ENCODE measurements around the gene CCNJL. TPM values are rescaled to one million over a fixed set of nuclear protein-coding genes. Genes with fewer than 3 reads are reported as not detected.
"Not testable (repeated sequence)": the region's sequence is repeated elsewhere in the genome, so short reads cannot be mapped to it uniquely, and the experiment has no call there.

The CCNJL gene
- total RNA-seq, 2 donors from 2014 or later: not detected

DNA sequence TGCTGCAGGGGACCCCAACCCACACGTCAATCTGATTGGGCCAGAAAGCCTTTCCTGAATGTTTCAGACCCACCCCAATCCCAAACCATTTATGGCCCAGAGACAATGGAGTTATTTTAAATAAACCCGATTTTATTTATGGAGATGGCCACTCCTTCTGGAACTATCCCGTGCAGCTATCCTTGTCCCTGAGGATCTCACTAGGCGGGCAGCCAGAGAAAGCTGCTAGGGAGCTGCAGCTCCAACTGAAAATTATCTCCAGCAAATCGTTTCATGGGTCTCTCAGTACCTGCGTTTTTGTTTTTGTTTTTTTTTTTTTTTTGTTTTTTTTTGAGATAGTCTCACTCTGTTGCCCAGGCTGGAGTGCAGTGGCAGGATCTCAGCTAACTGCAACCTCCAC, 35.1 kb upstream of the CCNJL start:
- Mint-ChIP-seq H3K4me3 (no peak overlapping the region), H3K4me1 (no peaks in the 10 kb centered on the region), H3K9me3 (no peaks in the 10 kb centered on the region), H3K36me3 (ENCODE audit: low read depth) (no peaks in the 10 kb centered on the region), H3K27ac (no peak overlapping the region), H3K27me3 (no peaks in the 10 kb centered on the region)
- no peak for ATAC-seq (replicated peaks)

DNA sequence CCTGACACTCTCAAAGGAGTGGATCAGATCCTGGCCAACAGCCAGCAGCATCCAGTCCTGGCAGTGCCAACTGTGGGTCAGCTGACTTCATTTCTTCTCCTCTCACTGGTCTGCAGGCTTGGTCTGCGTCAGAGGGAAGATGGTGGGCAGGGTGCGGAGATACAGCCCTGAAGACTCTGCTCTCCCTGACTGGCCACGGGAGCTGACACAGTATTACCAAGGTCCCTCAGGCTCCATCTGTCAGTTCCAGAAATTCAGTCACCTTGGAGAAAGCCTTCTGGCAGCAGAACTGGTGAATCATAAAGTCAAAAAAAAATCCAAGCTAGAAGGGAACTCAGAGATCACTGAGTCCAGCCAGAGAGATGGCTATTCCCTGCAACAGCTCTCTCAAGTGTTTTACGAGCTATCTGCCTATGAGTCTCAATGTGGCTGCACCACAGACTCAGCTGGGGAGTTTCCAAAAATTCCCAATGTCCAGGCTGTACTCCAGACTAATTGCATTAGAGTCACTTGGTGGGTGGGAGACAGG, 30.1 kb upstream of the CCNJL start:
- H3K36me3 Mint-ChIP-seq (ENCODE audit: low read depth): no peaks in the 10 kb centered on the region
- H3K9me3 Mint-ChIP-seq: no peaks in the 10 kb centered on the region
- H3K4me1 Mint-ChIP-seq: no peaks in the 10 kb centered on the region
- no peak overlapping the region for H3K4me3 Mint-ChIP-seq
- ATAC-seq (replicated peaks): no peak
- H3K27me3 Mint-ChIP-seq: no peaks in the 10 kb centered on the region
- no peak overlapping the region for H3K27ac Mint-ChIP-seq

DNA sequence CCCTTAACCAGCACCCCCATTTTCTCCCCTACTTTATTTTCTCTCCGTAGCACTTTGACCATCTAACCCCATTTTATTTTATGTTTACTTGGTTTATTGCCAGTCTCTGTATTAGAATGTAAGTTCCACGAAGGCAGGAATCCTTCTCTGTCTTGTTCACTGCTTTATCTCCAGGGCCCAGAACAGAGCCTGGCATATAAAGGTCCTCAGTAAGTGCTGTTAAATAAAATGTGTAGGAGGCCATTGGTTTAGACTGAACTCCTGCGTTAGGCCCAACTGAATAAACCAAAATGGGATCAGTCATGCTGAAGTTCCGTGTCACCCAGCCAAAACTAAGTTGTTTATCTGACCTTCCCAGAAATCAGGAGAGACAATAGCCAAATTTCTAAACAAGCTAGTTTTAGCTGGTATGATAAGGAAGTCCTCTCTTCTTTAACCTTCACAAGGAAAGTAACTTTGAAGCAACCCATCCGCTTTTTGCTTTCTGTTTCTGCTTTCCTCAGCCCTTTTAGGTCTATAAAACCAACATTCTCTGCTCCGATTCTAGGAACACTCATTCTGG, 29.0 kb upstream of the CCNJL start:
- Mint-ChIP-seq H3K27ac (no peak overlapping the region), H3K4me3 (no peak overlapping the region), H3K36me3 (ENCODE audit: low read depth) (no peaks in the 10 kb centered on the region), H3K4me1 (no peaks in the 10 kb centered on the region), H3K27me3 (no peaks in the 10 kb centered on the region), H3K9me3 (no peaks in the 10 kb centered on the region)
- ATAC-seq (replicated peaks): no peak

DNA sequence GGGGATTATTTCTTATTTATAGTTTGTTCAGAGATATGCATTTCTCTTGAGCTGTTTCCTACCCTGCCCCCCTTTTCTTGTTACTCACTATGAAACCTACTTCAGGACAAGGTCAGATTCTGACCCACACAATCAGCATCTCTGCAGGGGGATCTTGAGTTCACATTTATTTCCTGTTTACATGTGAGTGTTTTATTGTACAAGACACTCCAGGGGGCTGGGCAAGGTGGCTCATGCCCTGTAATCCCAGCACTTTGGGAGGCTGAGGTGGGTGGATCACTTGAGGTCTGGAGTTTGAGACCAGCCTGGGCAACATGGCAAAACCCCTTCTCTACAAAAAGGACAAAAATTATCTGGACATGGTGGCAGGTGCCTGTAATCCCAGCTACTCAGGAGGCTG, 28.1 kb upstream of the CCNJL start:
- H3K36me3 Mint-ChIP-seq (ENCODE audit: low read depth); ATAC-seq (replicated peaks); H3K4me3 Mint-ChIP-seq; H3K9me3 Mint-ChIP-seq; H3K27me3 Mint-ChIP-seq; H3K27ac Mint-ChIP-seq; H3K4me1 Mint-ChIP-seq: not testable (repeated sequence)

DNA sequence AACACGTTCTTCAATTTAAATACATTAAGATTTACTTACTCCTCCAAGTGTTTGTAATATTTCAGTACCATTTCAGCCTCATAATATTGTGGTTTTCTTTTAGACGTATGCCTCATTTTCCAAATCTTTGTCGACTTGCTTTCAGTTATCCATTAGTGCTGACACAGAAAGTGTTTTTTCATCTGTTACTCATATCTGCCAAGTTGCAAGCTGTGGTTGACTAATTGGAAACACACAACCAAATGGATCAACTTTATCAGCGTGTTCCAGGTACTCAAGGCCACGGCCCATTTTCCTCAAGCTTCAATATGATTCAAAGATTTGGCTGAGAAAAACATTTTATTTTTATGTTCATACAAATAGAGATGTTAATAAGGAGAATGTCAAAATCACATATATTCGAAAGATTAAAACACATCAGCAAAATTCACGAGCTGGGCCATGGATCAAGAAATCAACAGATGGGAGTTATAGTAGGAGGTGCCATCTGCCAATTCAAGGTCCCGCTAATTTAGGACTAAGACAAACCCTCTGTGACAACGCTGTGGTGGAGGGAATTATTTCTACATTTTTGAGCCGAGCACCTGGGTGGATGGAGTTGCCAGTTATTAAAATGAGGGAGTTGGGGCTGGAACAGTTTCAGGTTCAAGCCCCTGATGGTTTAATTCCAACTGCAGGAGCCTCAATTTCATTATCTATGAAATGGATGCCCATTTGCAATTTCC, 27.2 kb upstream of the CCNJL start:
- no peak overlapping the region for H3K27ac Mint-ChIP-seq
- H3K36me3 Mint-ChIP-seq (ENCODE audit: low read depth): no peaks in the 10 kb centered on the region
- H3K27me3 Mint-ChIP-seq: peaks cover 5% of the 10 kb centered on the region
- peak; percentile 78 for ATAC-seq (replicated peaks)
- H3K9me3 Mint-ChIP-seq: no peaks in the 10 kb centered on the region
- no peaks in the 10 kb centered on the region for H3K4me1 Mint-ChIP-seq
- H3K4me3 Mint-ChIP-seq: no peak overlapping the region

DNA sequence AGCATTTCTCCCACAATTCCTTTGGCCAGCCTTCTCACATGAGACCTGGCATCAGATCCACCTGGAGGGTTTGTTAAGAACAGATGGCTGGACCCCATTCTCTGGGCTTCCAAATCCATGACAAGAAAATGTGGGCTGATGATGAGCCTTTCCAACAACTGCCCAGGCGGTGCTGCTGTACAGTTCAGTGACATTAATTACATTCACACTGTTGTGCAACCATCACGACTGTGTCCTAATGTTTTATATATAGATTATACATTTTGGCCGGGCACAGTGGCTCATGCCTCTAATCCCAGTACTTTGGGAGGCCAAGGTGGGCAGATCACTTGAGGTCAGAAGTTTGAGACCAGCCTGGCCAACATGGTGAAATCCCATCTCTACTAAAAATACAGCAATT, 22.4 kb upstream of the CCNJL start:
- H3K4me1 Mint-ChIP-seq; H3K36me3 Mint-ChIP-seq (ENCODE audit: low read depth); ATAC-seq (replicated peaks); H3K27ac Mint-ChIP-seq; H3K4me3 Mint-ChIP-seq; H3K9me3 Mint-ChIP-seq: not testable (repeated sequence)
- peaks cover 14% of the 10 kb centered on the region for H3K27me3 Mint-ChIP-seq

DNA sequence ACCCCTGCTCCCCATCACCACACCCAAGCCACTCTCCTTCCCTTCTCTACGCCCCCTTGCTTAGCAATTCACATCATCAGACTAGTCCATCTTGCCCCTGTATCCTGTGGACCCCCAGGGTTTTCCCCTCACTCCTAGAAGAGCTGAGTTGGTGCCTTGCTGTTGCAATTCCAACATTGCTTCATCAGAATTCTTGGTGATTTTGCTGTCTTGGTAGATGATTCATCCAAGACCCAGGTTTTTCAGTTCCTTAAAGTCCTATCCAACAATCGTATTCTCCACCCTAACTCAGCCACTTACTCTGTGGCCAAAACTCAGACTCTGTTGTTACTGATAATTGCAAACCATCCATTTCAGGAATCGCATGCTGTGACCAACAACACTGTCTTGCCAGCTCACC, 21.4 kb upstream of the CCNJL start:
- Mint-ChIP-seq H3K9me3 (no peaks in the 10 kb centered on the region), H3K27me3 (peaks cover 14% of the 10 kb centered on the region), H3K4me3 (no peak overlapping the region), H3K27ac (no peak overlapping the region), H3K36me3 (ENCODE audit: low read depth) (no peaks in the 10 kb centered on the region), H3K4me1 (no peaks in the 10 kb centered on the region)
- ATAC-seq (replicated peaks): no peak

DNA sequence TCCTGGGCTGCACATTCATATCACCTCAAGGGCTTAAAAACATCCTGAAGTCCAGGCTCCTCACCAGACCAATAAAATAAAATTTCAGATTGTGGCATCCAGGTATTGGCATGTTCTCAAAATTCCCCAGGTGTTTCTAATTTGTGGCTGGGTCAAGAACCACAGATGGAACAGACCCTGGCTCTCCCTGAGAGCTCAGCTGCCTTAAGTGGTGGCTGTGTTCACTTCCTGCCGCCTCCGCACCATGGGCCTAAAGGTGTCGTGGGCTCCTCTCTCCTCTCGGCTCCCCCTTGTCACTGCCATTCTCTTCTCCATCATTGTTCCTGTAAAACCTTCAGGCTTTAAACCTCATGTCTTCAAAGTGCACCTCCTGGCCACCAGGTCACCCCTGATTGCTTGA, 17.8 kb upstream of the CCNJL start:
- no peak overlapping the region for H3K27ac Mint-ChIP-seq
- H3K9me3 Mint-ChIP-seq: no peaks in the 10 kb centered on the region
- H3K4me3 Mint-ChIP-seq: no peak overlapping the region
- H3K36me3 Mint-ChIP-seq (ENCODE audit: low read depth): no peaks in the 10 kb centered on the region
- peaks cover 9% of the 10 kb centered on the region for H3K27me3 Mint-ChIP-seq
- ATAC-seq (replicated peaks): no peak
- H3K4me1 Mint-ChIP-seq: no peaks in the 10 kb centered on the region

DNA sequence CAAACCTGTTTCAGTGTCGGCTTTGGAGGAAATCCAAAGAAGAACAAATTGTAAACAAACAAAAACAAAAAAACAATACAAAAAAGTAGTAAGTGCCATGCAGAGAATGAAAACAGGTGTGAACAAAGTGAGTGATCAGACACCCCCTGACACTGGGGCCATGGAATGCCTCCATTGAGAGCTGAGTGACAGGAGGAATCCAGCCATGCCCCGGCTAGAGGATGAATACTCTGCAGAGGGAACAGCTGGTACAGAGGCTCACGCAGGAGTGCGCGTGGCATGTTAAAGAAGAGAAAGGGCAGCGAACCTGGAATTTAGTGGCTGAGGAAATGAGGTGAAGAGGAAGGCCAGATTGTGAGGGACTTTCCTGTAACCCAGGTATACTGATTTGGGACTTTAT, 15.5 kb upstream of the CCNJL start:
- Mint-ChIP-seq H3K27me3 (no peaks in the 10 kb centered on the region), H3K4me3 (no peak overlapping the region), H3K9me3 (no peaks in the 10 kb centered on the region), H3K4me1 (no peaks in the 10 kb centered on the region), H3K36me3 (ENCODE audit: low read depth) (no peaks in the 10 kb centered on the region), H3K27ac (no peak overlapping the region)
- no peak for ATAC-seq (replicated peaks)

DNA sequence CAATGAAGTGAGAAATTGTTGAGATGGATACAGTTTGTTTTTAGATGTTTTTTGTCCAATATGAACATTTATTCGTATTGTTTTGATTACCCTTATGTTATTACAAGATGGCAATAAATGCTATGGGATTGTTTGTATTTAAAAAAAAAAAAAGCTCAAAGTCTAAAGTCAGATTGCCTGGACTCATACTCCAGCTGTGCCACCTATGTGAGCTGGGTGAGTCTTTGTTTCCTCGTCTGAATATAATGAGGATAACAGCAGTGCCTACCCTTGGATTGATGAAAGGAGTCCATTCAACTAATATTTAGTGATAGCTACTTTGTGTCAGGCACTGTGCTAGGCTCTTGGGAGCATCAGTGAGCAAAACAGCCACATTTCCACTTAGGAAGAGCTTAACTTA, 14.6 kb upstream of the CCNJL start:
- no peaks in the 10 kb centered on the region for H3K36me3 Mint-ChIP-seq (ENCODE audit: low read depth)
- H3K9me3 Mint-ChIP-seq: no peaks in the 10 kb centered on the region
- no peaks in the 10 kb centered on the region for H3K4me1 Mint-ChIP-seq
- H3K27ac Mint-ChIP-seq: no peak overlapping the region
- H3K27me3 Mint-ChIP-seq: no peaks in the 10 kb centered on the region
- no peak for ATAC-seq (replicated peaks)
- no peak overlapping the region for H3K4me3 Mint-ChIP-seq

DNA sequence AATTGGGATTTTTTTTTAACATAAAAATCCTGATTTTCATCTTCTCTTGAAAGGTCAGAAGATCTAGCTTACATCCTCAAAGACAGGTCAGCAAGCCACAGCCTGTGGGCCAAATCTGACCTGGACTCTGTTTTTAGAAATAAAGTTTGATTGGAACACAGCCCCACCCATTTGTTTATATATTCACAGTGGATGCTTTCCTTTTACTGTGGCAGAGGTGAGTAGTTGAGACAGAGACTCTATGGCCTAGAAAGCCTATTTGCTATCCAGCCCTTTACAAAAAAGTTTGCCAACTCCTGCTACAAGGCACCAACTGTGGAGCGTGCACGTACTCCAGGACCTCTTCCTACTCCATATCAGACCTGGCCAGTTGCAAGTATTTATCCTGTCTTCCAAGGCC, 13.4 kb upstream of the CCNJL start:
- H3K27me3 Mint-ChIP-seq: peaks cover 4% of the 10 kb centered on the region
- H3K4me1 Mint-ChIP-seq: no peaks in the 10 kb centered on the region
- no peak for ATAC-seq (replicated peaks)
- no peaks in the 10 kb centered on the region for H3K9me3 Mint-ChIP-seq
- H3K27ac Mint-ChIP-seq: no peak overlapping the region
- no peak overlapping the region for H3K4me3 Mint-ChIP-seq
- H3K36me3 Mint-ChIP-seq (ENCODE audit: low read depth): no peaks in the 10 kb centered on the region

DNA sequence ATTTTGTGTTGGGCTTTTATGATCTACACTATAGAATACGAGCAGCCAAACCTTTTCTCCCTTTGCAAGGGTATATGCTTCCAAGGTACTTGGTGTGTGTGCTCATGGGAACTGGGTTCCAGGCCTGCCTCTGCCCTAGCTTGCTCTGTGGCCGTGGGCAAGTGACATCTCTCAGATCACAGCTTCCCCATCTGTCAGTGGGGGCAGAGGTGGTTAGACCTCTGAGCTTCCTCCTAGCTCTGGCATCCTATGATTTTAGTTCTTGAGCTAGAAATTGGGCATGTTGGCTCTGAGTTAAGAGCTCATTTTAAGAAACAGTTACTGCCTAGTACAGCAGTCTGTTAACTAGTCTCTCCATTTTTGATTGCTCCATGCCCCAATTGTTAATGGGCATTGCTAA, 12.5 kb upstream of the CCNJL start:
- no peaks in the 10 kb centered on the region for H3K4me1 Mint-ChIP-seq
- no peak for ATAC-seq (replicated peaks)
- H3K36me3 Mint-ChIP-seq (ENCODE audit: low read depth): no peaks in the 10 kb centered on the region
- peaks cover 7% of the 10 kb centered on the region for H3K27me3 Mint-ChIP-seq
- no peak overlapping the region for H3K27ac Mint-ChIP-seq
- H3K9me3 Mint-ChIP-seq: no peaks in the 10 kb centered on the region
- H3K4me3 Mint-ChIP-seq: no peak overlapping the region

DNA sequence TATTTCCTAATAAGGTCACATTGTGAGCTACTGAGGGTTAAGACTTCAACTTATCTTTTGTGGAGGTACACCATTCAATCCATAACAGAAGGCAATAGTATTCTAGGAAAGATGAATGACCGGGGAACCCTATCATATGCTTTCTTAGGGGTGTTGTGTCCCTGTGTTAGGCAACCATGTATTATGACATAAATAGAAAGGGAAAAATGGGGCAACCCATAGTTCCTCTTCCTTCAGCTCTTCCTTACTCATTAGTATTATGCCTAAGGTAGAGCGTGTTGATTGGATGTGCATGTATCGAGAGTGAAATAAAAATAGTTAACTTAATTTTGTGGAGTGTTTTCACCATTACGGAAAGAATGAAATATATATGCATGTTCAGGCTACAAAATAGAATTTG, 6.0 kb upstream of the CCNJL start:
- no peaks in the 10 kb centered on the region for H3K4me1 Mint-ChIP-seq
- no peaks in the 10 kb centered on the region for H3K9me3 Mint-ChIP-seq
- H3K27me3 Mint-ChIP-seq: peaks cover 41% of the 10 kb centered on the region
- no peak overlapping the region for H3K27ac Mint-ChIP-seq
- ATAC-seq (replicated peaks): no peak
- H3K36me3 Mint-ChIP-seq (ENCODE audit: low read depth): no peaks in the 10 kb centered on the region
- H3K4me3 Mint-ChIP-seq: no peak overlapping the region

DNA sequence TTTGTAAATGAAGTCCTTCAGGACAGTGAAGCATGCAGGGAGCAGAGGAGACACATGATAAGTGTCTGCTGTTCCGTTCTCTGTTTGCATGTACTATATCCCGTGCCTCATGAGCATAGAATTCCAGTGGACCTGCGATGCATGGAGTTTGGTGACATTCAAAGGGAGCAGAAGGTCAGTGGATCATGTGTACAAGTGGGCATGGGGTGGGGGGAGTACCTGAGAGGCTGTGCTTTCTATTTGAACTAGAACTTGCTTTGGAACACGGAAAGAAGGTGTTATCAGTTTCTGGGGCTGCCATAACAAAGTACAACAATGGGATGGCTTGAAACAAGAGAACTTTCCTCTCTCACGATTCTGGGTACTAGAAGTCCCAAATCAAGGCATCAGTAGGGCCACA, 5.1 kb upstream of the CCNJL start:
- Mint-ChIP-seq H3K27ac (no peak overlapping the region), H3K9me3 (no peaks in the 10 kb centered on the region), H3K4me3 (no peak overlapping the region), H3K36me3 (ENCODE audit: low read depth) (peaks cover 6% of the 10 kb centered on the region), H3K27me3 (peaks cover 50% of the 10 kb centered on the region), H3K4me1 (no peaks in the 10 kb centered on the region)
- no peak for ATAC-seq (replicated peaks)

DNA sequence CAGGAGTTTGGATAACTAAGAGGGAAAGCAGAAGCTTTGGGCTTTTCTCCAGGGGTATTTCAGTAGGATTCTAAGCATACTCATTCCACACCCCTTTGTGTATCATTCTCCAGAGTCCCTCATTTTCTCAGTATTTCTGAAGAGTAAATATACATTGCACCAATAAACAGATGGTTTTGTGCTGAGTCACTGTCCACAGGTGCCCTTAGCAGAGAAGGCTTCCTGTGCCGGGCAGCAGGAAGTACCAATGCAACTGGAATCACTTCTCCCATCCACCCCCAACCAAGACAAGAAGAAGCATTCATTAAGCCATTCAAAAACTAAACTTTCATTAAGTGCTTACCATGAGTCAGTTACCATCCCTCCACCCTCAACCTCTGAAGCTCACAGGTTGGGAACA, 3.6 kb upstream of the CCNJL start:
- H3K9me3 Mint-ChIP-seq: no peaks in the 10 kb centered on the region
- no peak for ATAC-seq (replicated peaks)
- no peak overlapping the region for H3K27ac Mint-ChIP-seq
- peaks cover 55% of the 10 kb centered on the region for H3K27me3 Mint-ChIP-seq
- no peaks in the 10 kb centered on the region for H3K4me1 Mint-ChIP-seq
- no peak overlapping the region for H3K4me3 Mint-ChIP-seq
- H3K36me3 Mint-ChIP-seq (ENCODE audit: low read depth): peaks cover 6% of the 10 kb centered on the region
